Adrenal gland (tissue), 5 donors: ENCODE measurements around the gene FERD3L.

Experiments used
- CTCF ChIP-seq, 6 experiments: fragments of 450-650 bp in 4 of 6; fragments of 200-600 bp in 2 of 6; sonication (generic) in 1 of 6; IDR thresholded peaks; 1 replicate in 5 of 6; 2 replicates in 1 of 6; pipeline versions ENCODE4 v1.5.1 to v1.8.0; 2016 to 2021; ENCODE audit warnings: antibody characterized with exemption in 6 of 6, mild to moderate bottlenecking in 2 of 6, moderate library complexity in 1 of 6
- POLR2A ChIP-seq, 2 donors: fragments of 450-650 bp; IDR thresholded peaks; one replicate each; pipeline ENCODE4 v1.6.1; 2017; ENCODE audit warnings: antibody characterized with exemption in 2 of 2, mild to moderate bottlenecking in 2 of 2, moderate library complexity in 1 of 2
- donor health status: DM: no; HTN: no; CAD: no.

- TF ChIP-seq CTCF (IDR thresholded peaks at IDR 0.05) = no peak
- TF ChIP-seq POLR2A (IDR thresholded peaks at IDR 0.05) = no peak
Observed at GRCh38 chr7:19161671-19162070, 16.4 kb upstream of the FERD3L start.
